Measurements from ENCODE around the gene TRIB2. TPM values are rescaled to one million over a fixed set of nuclear protein-coding genes. Genes with fewer than 3 reads are reported as not detected.

Gene TRIB2
- total and polyA plus RNA-seq, 2 of the 13 experiments (the other 11 are each of a cell fraction or from before 2014, with no cell fraction given), result 1.1 to 2.3 TPM

GRCh38 chr2:12705742-12706141, 11.0 kb upstream of the TRIB2 start:
- POLR2A ChIA-PET, result no interaction called here

More at GRCh38 chr2:12705742-12706141, 11.0 kb upstream of the TRIB2 start:
- WGBS (ENCODE audit: low lambda C conversion rate), result 46% methylated on average over 2 of the region's 2 CpGs
- CTCF ChIA-PET (ENCODE audit: low intra/inter-chr PET ratio, low total read pairs), result no interaction called here
- no peak for DNase-seq (ENCODE audit: low spot score)
- intact Hi-C loops (cut with micrococcal nuclease; ENCODE audit: unreplicated experiment), result no loop called here
- H3K79me2 ChIP-seq (ENCODE audit: insufficient read depth, low read length), result no peaks in the 10 kb centered on the region
- no peak overlapping the region for H3K4me3 ChIP-seq (replicated peaks in 1 of 3; ENCODE audit: insufficient read depth in 1 of 3, low read depth in 2 of 3, low read length in 3 of 3)
- BruUV-seq (replicated peaks), result no TSS peak
- in situ Hi-C loops (cut with HindIII; ENCODE audit: extremely low pct_ligation_motif_present, low pct_unique_long_range_greater_than_20kb), result no loop called here
- no peaks in the 10 kb centered on the region for H3K27me3 ChIP-seq (ENCODE audit: control insufficient read depth in 1 of 2, insufficient read depth in 2 of 2, low read length in 2 of 2)
- TF ChIP-seq CBX5 (CRISPR knock-in tag; IDR thresholded peaks at IDR 0.05; ENCODE audit: borderline replicate concordance) (no peak), KDM5A (IDR thresholded peaks at IDR 0.05; ENCODE audit: borderline replicate concordance, low read length) (no peak), ZNF10 (CRISPR knock-in tag; IDR thresholded peaks at IDR 0.05; ENCODE audit: borderline replicate concordance, low read depth) (no peak), REST (IDR thresholded peaks at IDR 0.05; ENCODE audit: borderline replicate concordance in 1 of 2, low read depth in 1 of 2, low read length in 2 of 2) (no peak), ZNF646 (CRISPR knock-in tag; IDR thresholded peaks at IDR 0.05) (no peak), ZNF430 (CRISPR knock-in tag; IDR thresholded peaks at IDR 0.05) (no peak), ZSCAN25 (CRISPR knock-in tag; IDR thresholded peaks at IDR 0.05) (no peak), PITX1 (CRISPR knock-in tag; IDR thresholded peaks at IDR 0.05) (no peak), KAT8 (CRISPR knock-in tag; IDR thresholded peaks at IDR 0.05) (no peak)
- H2AFZ ChIP-seq (ENCODE audit: low read length), result no peak overlapping the region
- no peak overlapping the region for H3K9ac ChIP-seq (ENCODE audit: insufficient read depth, low read depth, low read length)
- no peak overlapping the region for H3K27ac ChIP-seq (ENCODE audit: extremely low read length, insufficient read depth, low read length)
- H3K4me2 ChIP-seq (ENCODE audit: low read depth, low read length), result no peak overlapping the region
- no peaks in the 10 kb centered on the region for H3K9me3 ChIP-seq (ENCODE audit: low read length)
- ATAC-seq, result no peak
- no peak for FAIRE-seq
- H4K20me1 ChIP-seq (ENCODE audit: insufficient read depth, low read length), result no peaks in the 10 kb centered on the region
- no peaks in the 10 kb centered on the region for H3K4me1 ChIP-seq (ENCODE audit: insufficient read depth, low read length)
- no peaks in the 10 kb centered on the region for H3K36me3 ChIP-seq (replicated peaks in 1 of 2; ENCODE audit: control insufficient read depth in 1 of 2, insufficient read depth in 2 of 2, low read length in 2 of 2)
